Measurements from ENCODE around the gene HTR3D.

DNA sequence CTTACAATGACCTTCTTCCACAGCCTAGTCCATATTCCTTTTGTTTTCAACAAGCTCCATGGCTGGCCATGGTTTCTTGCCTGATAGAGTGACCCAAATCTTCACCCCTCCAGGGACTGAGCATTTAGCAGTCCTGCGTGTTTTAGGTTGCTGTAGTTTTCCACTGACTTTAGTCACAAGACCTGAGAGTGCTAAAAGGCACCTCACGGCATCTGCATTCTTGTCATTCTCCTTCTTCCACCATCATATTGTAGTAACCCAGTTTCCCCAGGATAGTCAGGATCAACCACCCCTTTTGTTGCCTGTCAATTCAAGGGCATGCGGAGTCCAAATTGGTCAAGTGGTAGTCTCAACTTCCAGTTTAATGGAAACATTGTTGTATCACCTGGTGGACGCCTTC is 42.1 kb downstream of the HTR3D start:
- TF ChIP-seq, protein P1, sequence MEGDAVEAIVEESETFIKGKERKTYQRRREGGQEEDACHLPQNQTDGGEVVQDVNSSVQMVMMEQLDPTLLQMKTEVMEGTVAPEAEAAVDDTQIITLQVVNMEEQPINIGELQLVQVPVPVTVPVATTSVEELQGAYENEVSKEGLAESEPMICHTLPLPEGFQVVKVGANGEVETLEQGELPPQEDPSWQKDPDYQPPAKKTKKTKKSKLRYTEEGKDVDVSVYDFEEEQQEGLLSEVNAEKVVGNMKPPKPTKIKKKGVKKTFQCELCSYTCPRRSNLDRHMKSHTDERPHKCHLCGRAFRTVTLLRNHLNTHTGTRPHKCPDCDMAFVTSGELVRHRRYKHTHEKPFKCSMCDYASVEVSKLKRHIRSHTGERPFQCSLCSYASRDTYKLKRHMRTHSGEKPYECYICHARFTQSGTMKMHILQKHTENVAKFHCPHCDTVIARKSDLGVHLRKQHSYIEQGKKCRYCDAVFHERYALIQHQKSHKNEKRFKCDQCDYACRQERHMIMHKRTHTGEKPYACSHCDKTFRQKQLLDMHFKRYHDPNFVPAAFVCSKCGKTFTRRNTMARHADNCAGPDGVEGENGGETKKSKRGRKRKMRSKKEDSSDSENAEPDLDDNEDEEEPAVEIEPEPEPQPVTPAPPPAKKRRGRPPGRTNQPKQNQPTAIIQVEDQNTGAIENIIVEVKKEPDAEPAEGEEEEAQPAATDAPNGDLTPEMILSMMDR (IDR thresholded peaks at IDR 0.05; ENCODE audit: insufficient read depth, low read length, poor library complexity, severe bottlenecking) = no peak
- no peak for TF ChIP-seq EZH2phosphoT487 (conservative IDR thresholded peaks at IDR 0.05; ENCODE audit: low read length)

Data from SU-DHL-6 (cell line).